ENCODE results near the gene NFIB. TPM values are rescaled to one million over a fixed set of nuclear protein-coding genes. Genes with fewer than 3 reads are reported as not detected.

The NFIB gene
- total RNA-seq, 2 donors from 2014 or later, result 53.0 to 54.0 TPM

GRCh38 chr9:14158136-14158813, 155.7 kb downstream of the NFIB start:
- no peak overlapping the region for H3K27ac ChIP-seq
- H3K4me3 ChIP-seq, result no peak overlapping the region
- H3K9ac ChIP-seq (ENCODE audit: low read depth in 2 of 2, low read length in 2 of 2), result no peak overlapping the region
- no peaks in the 10 kb centered on the region for H3K36me3 ChIP-seq
- no peaks in the 10 kb centered on the region for H3K4me1 ChIP-seq
- no peaks in the 10 kb centered on the region for H3K27me3 ChIP-seq
- intact Hi-C loops (cut with DNase I), result no loop called here
- no peak for TF ChIP-seq CTCF (IDR thresholded peaks at IDR 0.05)
- DNase-seq, result no peak
- H3K9me3 ChIP-seq, result no peaks in the 10 kb centered on the region

DNA sequence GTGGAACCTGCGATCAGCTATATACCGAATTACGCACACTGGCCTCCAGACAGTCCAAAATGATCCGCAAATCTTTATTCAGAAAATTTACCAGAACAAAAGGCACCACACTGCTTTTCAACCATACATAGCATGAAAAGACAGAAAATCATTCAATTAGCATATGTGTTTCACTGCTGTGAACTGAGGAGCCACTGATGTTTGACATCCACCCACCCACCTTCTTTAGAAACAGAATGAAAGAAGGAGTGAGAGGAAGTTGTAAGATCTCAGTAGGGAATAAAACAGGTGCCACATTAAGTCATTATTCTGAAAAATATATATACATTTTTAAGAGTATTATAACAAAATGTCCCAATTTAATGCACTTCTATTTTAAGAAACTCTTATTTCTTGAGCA, 156.8 kb downstream of the NFIB start:
- TF ChIP-seq CTCF (IDR thresholded peaks at IDR 0.05), result no peak
- no peaks in the 10 kb centered on the region for H3K27me3 ChIP-seq
- H3K9ac ChIP-seq (ENCODE audit: low read depth in 2 of 2, low read length in 2 of 2), result no peak overlapping the region
- H3K4me3 ChIP-seq, result no peak overlapping the region
- H3K36me3 ChIP-seq, result no peaks in the 10 kb centered on the region
- no peaks in the 10 kb centered on the region for H3K4me1 ChIP-seq
- intact Hi-C loops (cut with DNase I), result no loop called here
- DNase-seq, result no peak
- no peaks in the 10 kb centered on the region for H3K9me3 ChIP-seq
- H3K27ac ChIP-seq, result no peak overlapping the region

GRCh38 chr9:14156046-14156445, 157.9 kb downstream of the NFIB start:
- H3K27me3 ChIP-seq, result no peaks in the 10 kb centered on the region
- H3K9me3 ChIP-seq, result no peaks in the 10 kb centered on the region
- no peak for TF ChIP-seq CTCF (IDR thresholded peaks at IDR 0.05)
- no peak overlapping the region for H3K4me3 ChIP-seq
- no peaks in the 10 kb centered on the region for H3K4me1 ChIP-seq
- no peak overlapping the region for H3K9ac ChIP-seq (ENCODE audit: low read depth in 2 of 2, low read length in 2 of 2)
- no peaks in the 10 kb centered on the region for H3K36me3 ChIP-seq
- no peak for DNase-seq
- no peak overlapping the region for H3K27ac ChIP-seq
- intact Hi-C loops (cut with DNase I), result no loop called here

DNA sequence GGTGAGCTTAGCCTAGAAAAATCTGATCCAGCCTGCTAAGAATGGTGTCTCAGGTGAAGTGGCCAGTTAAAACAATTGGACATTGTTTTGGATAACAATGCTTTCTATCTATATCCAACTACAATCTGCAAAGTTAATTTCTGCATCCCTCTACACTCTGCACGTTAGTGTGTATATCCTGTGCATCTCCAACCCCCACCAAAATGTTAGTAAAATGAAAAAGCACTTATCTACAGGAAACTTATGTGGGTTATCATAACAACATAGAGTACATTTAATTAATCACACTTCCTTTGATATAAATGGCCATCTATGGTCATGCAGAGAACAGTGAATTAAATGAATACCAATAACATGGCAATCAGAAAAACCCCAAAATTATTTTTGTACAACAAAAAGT, 158.7 kb downstream of the NFIB start:
- no peaks in the 10 kb centered on the region for H3K9me3 ChIP-seq
- H3K27ac ChIP-seq, result no peak overlapping the region
- no peaks in the 10 kb centered on the region for H3K27me3 ChIP-seq
- H3K4me3 ChIP-seq, result no peak overlapping the region
- H3K36me3 ChIP-seq, result no peaks in the 10 kb centered on the region
- DNase-seq, result no peak
- no peak overlapping the region for H3K9ac ChIP-seq (ENCODE audit: low read depth in 2 of 2, low read length in 2 of 2)
- intact Hi-C loops (cut with DNase I), result no loop called here
- H3K4me1 ChIP-seq, result no peaks in the 10 kb centered on the region
- TF ChIP-seq CTCF (IDR thresholded peaks at IDR 0.05), result no peak

GRCh38 chr9:14153310-14153720, 160.6 kb downstream of the NFIB start:
- Histone ChIP-seq H3K9ac (ENCODE audit: low read depth in 2 of 2, low read length in 2 of 2) (no peak overlapping the region), H3K27me3 (no peaks in the 10 kb centered on the region), H3K4me1 (no peaks in the 10 kb centered on the region), H3K9me3 (no peaks in the 10 kb centered on the region), H3K4me3 (no peak overlapping the region), H3K36me3 (no peaks in the 10 kb centered on the region), H3K27ac (no peak overlapping the region)
- no peak for DNase-seq
- intact Hi-C loops (cut with DNase I), result no loop called here
- TF ChIP-seq CTCF (IDR thresholded peaks at IDR 0.05), result no peak

Measured in colonic mucosa (tissue), 4 donors.